Measurements from ENCODE around the gene MSGN1. TPM values are rescaled to one million over a fixed set of nuclear protein-coding genes. Genes with fewer than 3 reads are reported as not detected.

The MSGN1 gene
- total RNA-seq, 1 donor = not detected

DNA sequence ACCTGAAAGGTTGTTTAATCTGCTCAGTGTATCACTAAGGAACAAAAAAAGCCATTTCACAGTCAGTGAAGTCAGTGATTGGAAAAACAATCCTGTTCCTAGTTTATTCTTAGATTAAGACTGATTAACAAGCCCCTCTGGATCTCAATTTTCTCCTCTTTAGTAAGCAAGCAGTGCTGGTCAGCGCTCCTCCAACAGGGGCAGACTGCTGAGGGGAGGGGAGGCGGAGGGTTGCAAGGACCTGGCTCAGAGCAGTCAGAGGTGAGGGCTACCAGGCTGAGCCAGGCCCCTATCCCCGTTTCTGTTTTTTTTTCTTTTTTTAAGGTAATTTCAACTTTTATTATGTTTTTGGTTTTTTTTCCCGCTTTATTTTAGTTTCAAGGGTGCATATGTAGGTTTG, 37.5 kb downstream of the MSGN1 start:
- H3K4me3 ChIP-seq (ENCODE audit: low read depth, low read length) = no peak overlapping the region
- no peak for DNase-seq (ENCODE audit: low read depth)
- TF ChIP-seq CTCF (IDR thresholded peaks at IDR 0.05; ENCODE audit: insufficient read depth, low read depth, low read length) = no peak

GRCh38 chr2:17857021-17857420, 40.8 kb downstream of the MSGN1 start:
- no peak for DNase-seq (ENCODE audit: low read depth)
- TF ChIP-seq CTCF (IDR thresholded peaks at IDR 0.05; ENCODE audit: insufficient read depth, low read depth, low read length) = no peak
- no peak overlapping the region for H3K4me3 ChIP-seq (ENCODE audit: low read depth, low read length)

DNA sequence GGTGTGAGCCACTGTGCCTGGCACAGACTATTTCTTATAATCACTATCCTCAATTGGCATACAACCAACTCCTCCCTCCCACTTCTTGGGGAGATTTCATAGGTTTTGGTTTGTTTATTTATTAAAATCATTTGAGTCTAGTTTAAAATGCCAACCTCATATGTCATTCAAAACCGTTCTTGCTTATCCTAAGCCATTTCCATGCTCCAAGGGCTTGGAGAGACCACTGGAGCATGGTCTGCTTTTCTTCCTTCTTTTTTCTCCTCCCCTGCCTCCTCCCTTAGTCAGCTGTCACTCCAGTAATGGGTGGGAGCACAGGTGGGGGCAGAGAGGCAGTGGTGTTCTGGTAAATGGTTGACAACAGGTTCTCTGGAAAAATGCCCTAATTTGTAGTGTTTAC, 41.8 kb downstream of the MSGN1 start:
- H3K4me3 ChIP-seq (ENCODE audit: low read depth, low read length) = no peak overlapping the region
- TF ChIP-seq CTCF (IDR thresholded peaks at IDR 0.05; ENCODE audit: insufficient read depth, low read depth, low read length) = no peak
- DNase-seq (ENCODE audit: low read depth) = no peak

GRCh38 chr2:17863539-17863938, 47.3 kb downstream of the MSGN1 start:
- no peak for DNase-seq (ENCODE audit: low read depth)

DNA sequence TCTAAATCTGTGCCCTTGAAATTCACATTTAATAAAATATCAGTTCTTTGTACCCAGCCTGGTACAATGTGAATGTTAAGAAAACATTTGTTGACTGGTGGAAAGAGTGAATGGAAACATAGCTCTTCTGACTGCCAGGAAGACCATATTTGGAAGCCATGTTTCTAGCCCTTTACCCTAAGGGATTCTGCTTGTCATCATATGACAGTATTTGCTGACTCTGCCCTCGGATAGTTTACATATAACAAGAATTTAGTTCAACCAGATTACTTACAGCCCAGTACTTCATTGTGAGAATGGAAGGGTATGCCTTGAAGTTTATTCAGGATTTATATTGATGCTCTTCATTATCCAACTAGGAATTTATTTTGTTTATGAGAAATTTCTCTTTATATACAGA, 48.4 kb downstream of the MSGN1 start:
- peak; percentile 12 for DNase-seq (ENCODE audit: low read depth)
- no peak for TF ChIP-seq CTCF (IDR thresholded peaks at IDR 0.05; ENCODE audit: insufficient read depth, low read depth, low read length)
- H3K4me3 ChIP-seq (ENCODE audit: low read depth, low read length) = no peak overlapping the region

More at GRCh38 chr2:17863539-17863938, 47.3 kb downstream of the MSGN1 start:
- TF ChIP-seq CTCF (IDR thresholded peaks at IDR 0.05; ENCODE audit: insufficient read depth, low read depth, low read length) = no peak
- H3K4me3 ChIP-seq (ENCODE audit: low read depth, low read length) = no peak overlapping the region

- H3K4me3 ChIP-seq (ENCODE audit: low read depth, low read length) = no peak overlapping the region
- no peak for DNase-seq (ENCODE audit: low read depth)
- TF ChIP-seq CTCF (IDR thresholded peaks at IDR 0.05; ENCODE audit: insufficient read depth, low read depth, low read length) = no peak
These were observed 50.9 kb downstream of the MSGN1 start for GRCh38 chr2:17867133-17867532.

Other genes with a start within 250 kb of the MSGN1 start
- 20.7 and 23.2 TPM in 2 replicates for gene SMC6, start 62.6 kb upstream of the MSGN1 start, total RNA-seq
- 12.6 and 18.6 TPM in 2 replicates for gene GEN1, start 62.3 kb upstream of the MSGN1 start, total RNA-seq
- 3.0 and 7.4 TPM in 2 replicates for gene KCNS3, start 62.2 kb downstream of the MSGN1 start, total RNA-seq